H1 (cell line): ENCODE results near the gene ASRGL1. TPM values are rescaled to one million over a fixed set of nuclear protein-coding genes. Genes with fewer than 3 reads are reported as not detected.

Experiments used
- CTCF ChIA-PET: fragments of 300-600 bp; sonication (Branson Sonifier 250); formaldehyde crosslinking; loops from one replicate; lab custom pipeline; 2021; ENCODE audit not compliant: partially characterized antibody; lab: Charles Lee
- POLR2A ChIA-PET: fragments of 300-600 bp; sonication (Branson Sonifier 250); formaldehyde crosslinking; loops from one replicate; lab custom pipeline; 2021; ENCODE audit warnings: inconsistent platforms; ENCODE audit not compliant: partially characterized antibody; lab: Charles Lee
- DNase-seq, 2 experiments: peaks; one replicate each; pipeline versions ENCODE4 v3.0.0 to v3.0.0-alpha.2; 2010 to 2022; ENCODE audit warnings: low spot score in 2 of 2, low read depth in 1 of 2, mixed read lengths in 1 of 2
- FAIRE-seq: peaks from 2 replicates; lab custom pipeline; 2011; peaks lifted over from hg19 to GRCh38; lab: Jason Lieb, UNC
- H2AFZ ChIP-seq: 2 replicates; pipeline ENCODE4 v1.8.1; 2012; ENCODE audit warnings: low read length, inconsistent platforms
- H2AK5ac ChIP-seq: 2 replicates; pipeline ENCODE4 v1.6.1; 2013; ENCODE audit warnings: low read depth, low read length
- H2BK120ac ChIP-seq: replicated peaks from 2 replicates; pipeline ENCODE3; 2013; ENCODE audit warnings: low read depth, low read length, inconsistent platforms
- H2BK12ac ChIP-seq: 2 replicates; pipeline ENCODE4 v1.6.1; 2013; ENCODE audit warnings: low read depth, low read length
- H2BK15ac ChIP-seq: 2 replicates; pipeline ENCODE4 v1.6.1; 2013; ENCODE audit warnings: low read length
- H2BK20ac ChIP-seq: 2 replicates; pipeline ENCODE4 v1.6.1; 2013; ENCODE audit warnings: low read length
- H2BK5ac ChIP-seq: 2 replicates; pipeline ENCODE4 v1.6.1; 2013; ENCODE audit warnings: low read depth, low read length
- H3K14ac ChIP-seq: 2 replicates; pipeline ENCODE4 v1.6.1; 2013; ENCODE audit warnings: inconsistent platforms; ENCODE audit not compliant: insufficient read length
- H3K18ac ChIP-seq: 2 replicates; pipeline ENCODE4 v1.6.1; 2013; ENCODE audit warnings: low read length; ENCODE audit errors: extremely low read depth
- H3K23ac ChIP-seq: 2 replicates; pipeline ENCODE4 v1.6.1; 2013; ENCODE audit warnings: inconsistent platforms; ENCODE audit not compliant: insufficient read length
- H3K23me2 ChIP-seq: 2 replicates; pipeline ENCODE4 v1.6.1; 2013; ENCODE audit warnings: low read depth, low read length
- H3K27ac ChIP-seq: 2 replicates; pipeline ENCODE4 v1.6.1; 2011; ENCODE audit warnings: low read depth, low read length, inconsistent platforms
- H3K27me3 ChIP-seq, 4 experiments: replicated peaks in 1 of 4; 1 replicate in 1 of 4; 2 replicates in 3 of 4; pipeline versions ENCODE4 v1.6.1 to v1.8.1; 2011 to 2013; ENCODE audit warnings: low read length in 3 of 4, mild to moderate bottlenecking in 3 of 4, inconsistent platforms in 2 of 4, mixed read lengths in 2 of 4, moderate library complexity in 1 of 4; ENCODE audit not compliant: control insufficient read depth in 3 of 4, insufficient read depth in 3 of 4; ENCODE audit errors: extremely low read depth in 1 of 4
- H3K36me3 ChIP-seq, 4 experiments: 2 replicates each; pipeline versions ENCODE4 v1.6.1 to v1.8.1; 2011 to 2013; ENCODE audit warnings: mild to moderate bottlenecking in 4 of 4, low read length in 3 of 4, moderate library complexity in 2 of 4, control low read depth in 1 of 4, inconsistent platforms in 1 of 4; ENCODE audit not compliant: insufficient read depth in 4 of 4, control insufficient read depth in 2 of 4
- H3K4ac ChIP-seq: replicated peaks from 2 replicates; pipeline ENCODE3; 2013; ENCODE audit warnings: low read length, low read depth, mixed read lengths, inconsistent platforms; ENCODE audit not compliant: insufficient read length
- H3K4me1 ChIP-seq, 4 experiments: replicated peaks in 1 of 4; 1 replicate in 1 of 4; 2 replicates in 3 of 4; pipeline versions ENCODE4 v1.6.1 to v1.8.1; 2011 to 2013; ENCODE audit warnings: low read length in 3 of 4, inconsistent platforms in 2 of 4, mixed read lengths in 1 of 4; ENCODE audit not compliant: insufficient read depth in 4 of 4, control insufficient read depth in 3 of 4
- H3K4me2 ChIP-seq, 2 experiments: 2 replicates each; pipeline versions ENCODE4 v1.6.1 to v1.8.1; 2011 to 2013; ENCODE audit warnings: low read depth in 2 of 2, low read length in 2 of 2, control low read depth in 1 of 2, inconsistent platforms in 1 of 2, mild to moderate bottlenecking in 1 of 2; ENCODE audit not compliant: insufficient read depth in 1 of 2
- H3K4me3 ChIP-seq, 4 experiments: fragments of 200-600, 300-600 bp in 1 of 4; sonication (generic), shearing (Covaris generic), sonication (Bioruptor Twin) in 1 of 4; 2 replicates each; pipeline versions ENCODE4 v1.5.1 to v1.8.1; 2011 to 2016; ENCODE audit warnings: low read length in 4 of 4, low read depth in 3 of 4, control low read depth in 2 of 4, inconsistent platforms in 2 of 4, mild to moderate bottlenecking in 2 of 4, mixed read lengths in 1 of 4, moderate library complexity in 1 of 4; ENCODE audit not compliant: insufficient read depth in 2 of 4; ENCODE audit errors: extremely low read depth in 1 of 4
- H3K56ac ChIP-seq: replicated peaks from 2 replicates; pipeline ENCODE3; 2013; ENCODE audit warnings: low read depth, mild to moderate bottlenecking, mixed read lengths, low read length, inconsistent platforms; ENCODE audit not compliant: insufficient read length
- H3K79me1 ChIP-seq: 2 replicates; pipeline ENCODE4 v1.6.1; 2013; ENCODE audit warnings: low read depth, low read length, control low read depth
- H3K79me2 ChIP-seq, 2 experiments: 2 replicates each; pipeline versions ENCODE4 v1.6.1 to v1.8.1; 2012 to 2013; ENCODE audit warnings: low read length in 2 of 2, mild to moderate bottlenecking in 2 of 2, inconsistent platforms in 1 of 2; ENCODE audit not compliant: insufficient read depth in 2 of 2, control insufficient read depth in 1 of 2
- H3K9ac ChIP-seq, 4 experiments: replicated peaks in 1 of 4; 1 replicate in 1 of 4; 2 replicates in 3 of 4; pipeline versions ENCODE4 v1.6.1 to v1.8.1; 2011 to 2013; ENCODE audit warnings: low read depth in 3 of 4, low read length in 3 of 4, control low read depth in 2 of 4, mild to moderate bottlenecking in 2 of 4, moderate library complexity in 2 of 4, inconsistent platforms in 1 of 4; ENCODE audit errors: extremely low read depth in 1 of 4
- H3K9me3 ChIP-seq, 2 experiments: 2 replicates each; pipeline versions ENCODE4 v1.6.1 to v1.8.1; 2012 to 2013; ENCODE audit warnings: mild to moderate bottlenecking in 2 of 2, moderate library complexity in 2 of 2, control low read depth in 1 of 2, inconsistent platforms in 1 of 2, low read depth in 1 of 2, low read length in 1 of 2, mixed read lengths in 1 of 2; ENCODE audit not compliant: insufficient read depth in 2 of 2
- H4K20me1 ChIP-seq, 2 experiments: replicated peaks in 1 of 2; 2 replicates each; pipeline versions ENCODE3 to v1.8.1; 2011 to 2013; ENCODE audit warnings: inconsistent platforms in 2 of 2, low read length in 2 of 2, mild to moderate bottlenecking in 1 of 2; ENCODE audit not compliant: insufficient read depth in 2 of 2, control insufficient read depth in 1 of 2
- H4K5ac ChIP-seq: 2 replicates; pipeline ENCODE4 v1.6.1; 2013; ENCODE audit warnings: low read length, low read depth, mixed read lengths, inconsistent platforms; ENCODE audit not compliant: insufficient read length
- H4K8ac ChIP-seq: 2 replicates; pipeline ENCODE4 v1.8.0; 2013; ENCODE audit warnings: mild to moderate bottlenecking, moderate library complexity, low read length, inconsistent platforms; ENCODE audit not compliant: insufficient read depth; ENCODE audit errors: extremely low read depth
- H4K91ac ChIP-seq: replicated peaks from 2 replicates; pipeline ENCODE3; 2013; ENCODE audit warnings: low read length, mixed read lengths, inconsistent platforms; ENCODE audit not compliant: insufficient read length
- FOSL1 ChIP-seq: IDR thresholded peaks from 2 replicates; pipeline ENCODE4 v1.6.1; 2011; ENCODE audit warnings: mild to moderate bottlenecking, low read depth, low read length, moderate library complexity; ENCODE audit not compliant: insufficient read depth
- PHF8 ChIP-seq: fragments of 200-600 bp; sonication (generic); conservative IDR thresholded peaks from 2 replicates; pipeline ENCODE4 v1.7.1; 2012; ENCODE audit warnings: low read depth, mild to moderate bottlenecking, inconsistent platforms, low read length, moderate library complexity
- WGBS, 2 experiments: shearing (Covaris generic) in 1 of 2; methylation state at CpG; one replicate each; pipeline versions ENCODE4 v1.1.6 to v1.1.7; 2013 to 2015; ENCODE audit warnings: low lambda C conversion rate in 2 of 2, mixed read lengths in 2 of 2, inconsistent platforms in 1 of 2, low coverage in 1 of 2, missing lambda C conversion rate in 1 of 2; ENCODE audit not compliant: insufficient replicate concordance in 2 of 2, insufficient coverage in 1 of 2, insufficient read length in 1 of 2; ENCODE audit errors: extremely low coverage in 1 of 2, missing lambda C conversion rate in 1 of 2; 5-methylcytosine and 5-hydroxymethylcytosine counted together
- polyA plus RNA-seq, 7 experiments: library from polyadenylated mRNA; depleted of rRNA in 3 of 7; stranded (reverse) in 5 of 7; unstranded in 2 of 7; fragments of >200 nt in 5 of 7; fragments of 200-250 nt in 2 of 7; gene quantifications; 1 replicate in 5 of 7; 2 replicates in 1 of 7; 4 replicates in 1 of 7; pipeline versions ENCODE4 v1.2.1 to v1.2.3, GENCODE V29; 2011 to 2013; ENCODE audit warnings: missing spikeins in 2 of 7, mixed read lengths in 2 of 7
- total RNA-seq: library from RNA; stranded (reverse); fragmentation: NEBNext Ultra II Directional; extraction: Animal tissue kit (Norgen Biotek cat#: 25700); gene quantifications from 2 replicates; pipeline ENCODE4 v1.2.1, GENCODE V29; 2021

Gene ASRGL1
- total and polyA plus RNA-seq, 2 of the 8 experiments (the other 6 are each of a cell fraction or from before 2014, with no cell fraction given), result 19.9 to 23.5 TPM

DNA sequence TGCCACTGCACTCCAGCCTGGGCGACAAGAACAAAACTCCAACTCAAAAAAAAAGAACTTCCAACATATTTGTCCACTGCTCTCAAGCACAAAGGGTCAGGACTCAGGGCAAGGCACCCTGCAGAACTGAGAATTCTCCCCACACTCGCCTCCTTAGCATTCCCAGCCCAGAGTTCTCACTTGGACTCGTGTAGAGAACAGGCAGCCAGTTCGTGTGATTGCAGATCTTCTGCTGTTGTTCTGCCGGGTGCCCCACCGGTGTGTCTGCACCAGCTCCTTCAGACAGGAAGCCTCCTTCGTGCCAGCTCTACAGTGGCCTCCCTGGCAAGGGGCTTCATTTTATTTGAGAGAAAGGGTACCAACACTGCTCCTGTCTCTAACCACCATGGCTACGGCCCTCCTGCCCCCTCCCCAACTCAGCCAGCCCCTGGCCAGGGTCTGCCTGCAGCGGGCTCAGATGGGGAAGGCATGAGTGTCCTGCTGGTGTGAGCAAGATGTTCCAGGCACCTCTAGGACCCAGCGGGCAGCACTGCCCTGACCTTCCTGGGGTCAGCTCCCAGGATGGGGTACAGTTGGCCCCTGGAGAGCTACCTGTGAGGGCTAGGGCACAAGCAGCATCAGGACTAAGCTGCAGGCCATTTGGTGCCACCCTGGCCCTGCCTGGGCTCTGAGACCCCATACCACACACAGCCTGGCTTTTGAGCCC lies 62.1 kb downstream of the ASRGL1 start:
- Histone ChIP-seq H3K23me2 (no peaks in the 10 kb centered on the region; the same call in 1 of the 2 replicates), H3K4me2 (no peak overlapping the region), H3K79me2 (no peaks in the 10 kb centered on the region), H3K4me3 (no peak overlapping the region), H3K56ac (no peak overlapping the region), H3K23ac (no peak overlapping the region), H4K20me1 (no peaks in the 10 kb centered on the region), H2BK15ac (no peak overlapping the region), H2AFZ (no peak overlapping the region), H3K36me3 (no peaks in the 10 kb centered on the region), H3K9ac (no peak overlapping the region), H4K8ac (no peak overlapping the region), H3K14ac (no peak overlapping the region), H2BK5ac (no peak overlapping the region), H2AK5ac (0 out of 2 replicates have a peak overlapping the region, but pooled peaks have one; percentile 34), H3K79me1 (no peaks in the 10 kb centered on the region), H3K4ac (no peak overlapping the region), H4K91ac (no peak overlapping the region), H3K27ac (no peak overlapping the region), H3K27me3 (0 out of 7 replicates have a peak, but pooled peaks cover 0 to 2% (median 0%) of the 10 kb centered on the region in 4 experiments), H2BK20ac (no peak overlapping the region), H4K5ac (no peak overlapping the region)
- no peak for DNase-seq
- ChIA-PET POLR2A (interaction anchor here (1.3 kb wide), 1 partner anchor 173 kb away, joined by 3 read pairs; no protein-coding TSS in a partner anchor), CTCF (interaction anchor here (0.6 to 9.5 kb wide), 11 partner anchors 7 to 192 kb away, joined by 3 to 56 read pairs (median 3); partner anchors contain the start of gene TUT1)
- FAIRE-seq, result no peak
- TF ChIP-seq FOSL1, result 0 out of 2 replicates have a peak, but pooled peaks have one; percentile 45
- TF ChIP-seq PHF8, result no peak
- TF ChIP-seq, all 59 proteins: peak for 1
- no peak overlapping the region; the same call in 1 of the 2 replicates for H3K18ac ChIP-seq
- H2BK120ac ChIP-seq, result no peak overlapping the region
- no peak overlapping the region for H2BK12ac ChIP-seq
- no peaks in the 10 kb centered on the region for H3K9me3 ChIP-seq
- 79% methylated on average over 10 of the region's 10 CpGs; no CpG with 5 or more reads in 1 of the 2 experiments for WGBS, 2 experiments
- H3K4me1 ChIP-seq, result peaks cover 3 to 26% (median 5%) of the 10 kb centered on the region in 4 experiments; a peak in 6 of 7 replicates
